ENCODE results near the gene JPT1.
A peak's percentile ranks its signal among the peaks of the same experiment; 100 is the strongest.

The JPT1 gene

GRCh38 chr17:75116737-75117136, 37.6 kb downstream of the JPT1 start:
- DNase-seq (ENCODE audit: low read depth): no peak
- no peak for TF ChIP-seq CTCF (IDR thresholded peaks at IDR 0.05; ENCODE audit: control insufficient read depth, extremely low read depth, insufficient read depth)
- H3K4me3 ChIP-seq (ENCODE audit: low read depth, low read length): no peak overlapping the region

GRCh38 chr17:75115555-75115954, 38.8 kb downstream of the JPT1 start:
- DNase-seq (ENCODE audit: low read depth): no peak
- TF ChIP-seq CTCF (IDR thresholded peaks at IDR 0.05; ENCODE audit: control insufficient read depth, extremely low read depth, insufficient read depth): no peak

GRCh38 chr17:75114552-75115314, 39.6 kb downstream of the JPT1 start:
- H3K4me3 ChIP-seq (ENCODE audit: low read depth, low read length): no peak overlapping the region; the same call in 1 of the 2 replicates
- no peak for TF ChIP-seq CTCF (IDR thresholded peaks at IDR 0.05; ENCODE audit: control insufficient read depth, extremely low read depth, insufficient read depth)
- DNase-seq (ENCODE audit: low read depth): no peak

More at GRCh38 chr17:75115555-75115954, 38.8 kb downstream of the JPT1 start:
- H3K4me3 ChIP-seq (ENCODE audit: low read depth, low read length): no peak overlapping the region

GRCh38 chr17:75113798-75114551, 40.3 kb downstream of the JPT1 start:
- peak; percentile 64 for DNase-seq (ENCODE audit: low read depth)
- peak; percentile 88 for TF ChIP-seq CTCF (IDR thresholded peaks at IDR 0.05; ENCODE audit: control insufficient read depth, extremely low read depth, insufficient read depth)
- H3K4me3 ChIP-seq (ENCODE audit: low read depth, low read length): peak overlapping the region; percentile 11; the same call in 1 of the 2 replicates

- TF ChIP-seq CTCF (IDR thresholded peaks at IDR 0.05; ENCODE audit: control insufficient read depth, extremely low read depth, insufficient read depth): no peak
- H3K4me3 ChIP-seq (ENCODE audit: low read depth, low read length): no peak overlapping the region
These were observed 42.5 kb downstream of the JPT1 start for GRCh38 chr17:75111777-75112335.

GRCh38 chr17:75110234-75110937, 43.9 kb downstream of the JPT1 start:
- H3K4me3 ChIP-seq (ENCODE audit: low read depth, low read length): peak overlapping the region; percentile 80
- DNase-seq (ENCODE audit: low read depth): no peak
- no peak for TF ChIP-seq CTCF (IDR thresholded peaks at IDR 0.05; ENCODE audit: control insufficient read depth, extremely low read depth, insufficient read depth)

More at GRCh38 chr17:75111777-75112335, 42.5 kb downstream of the JPT1 start:
- no peak for DNase-seq (ENCODE audit: low read depth)
